ENCODE results near the gene RNF212.

GRCh38 chr4:1109898-1110506 lies 3.4 kb downstream of the RNF212 start:
- TF ChIP-seq CTCF (IDR thresholded peaks at IDR 0.05): no peak
- no peak for TF ChIP-seq POLR2A (IDR thresholded peaks at IDR 0.05)
